ENCODE results near the gene POU5F1. TPM values are rescaled to one million over a fixed set of nuclear protein-coding genes. Genes with fewer than 3 reads are reported as not detected.

POU5F1 gene
- total and polyA plus RNA-seq, 10 donors, result 0.57 to 3.7 (median 1.5) TPM

DNA sequence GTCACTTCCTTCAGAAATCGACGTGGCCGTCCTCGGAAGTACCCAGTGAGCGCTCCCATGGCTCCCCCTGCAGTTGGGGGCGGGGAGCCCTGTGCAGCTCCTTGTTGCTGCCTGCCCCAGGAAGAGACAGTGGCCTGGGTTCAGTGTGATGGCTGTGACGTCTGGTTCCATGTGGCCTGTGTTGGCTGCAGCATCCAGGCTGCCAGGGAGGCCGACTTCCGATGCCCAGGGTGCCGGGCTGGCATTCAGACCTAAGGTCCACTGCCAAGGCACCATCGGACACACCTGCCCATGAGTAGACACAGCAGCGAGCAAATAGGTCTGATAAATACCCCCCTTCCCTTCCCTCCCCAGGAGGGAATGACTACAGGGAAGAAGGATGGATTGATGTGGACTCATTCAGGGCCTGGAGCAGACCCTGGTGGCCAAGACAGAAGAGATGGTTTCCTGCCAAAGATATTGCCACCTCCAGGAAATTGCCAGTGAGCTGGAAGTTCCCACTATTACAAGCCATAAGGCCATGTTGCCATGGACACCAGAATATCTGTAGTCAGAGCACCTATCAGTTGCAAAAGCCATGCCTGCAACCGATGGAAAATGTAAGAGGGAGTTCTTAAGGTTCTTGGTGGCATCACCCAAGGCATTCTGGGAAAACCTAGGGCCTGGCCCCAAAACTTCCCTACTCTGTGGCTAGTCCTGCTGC, 7.9 kb downstream of the POU5F1 start:
- Histone ChIP-seq H3K4me3 (no peak overlapping the region), H3K27ac (no peak overlapping the region), H3K4me1 (peaks cover 6 to 26% (median 17%) of the 10 kb centered on the region in 6 donors), H3K36me3 (peaks cover 0 to 22% (median 0%) of the 10 kb centered on the region in 6 donors), H3K27me3 (replicated peaks in 1 of 7) (no peaks in the 10 kb centered on the region), H3K9me3 (no peaks in the 10 kb centered on the region)
- peak; percentile 9 for DNase-seq
- intact Hi-C loops (cut with DNase I; ENCODE audit: low total_unique reads), result no loop called here
- WGBS, 5 donors, result 87 to 94% (median 89%) methylated on average over 6 to 13 of the region's 13 CpGs
- TF ChIP-seq POLR2A (IDR thresholded peaks at IDR 0.05) (no peak), POLR2AphosphoS5 (IDR thresholded peaks at IDR 0.05) (no peak)

DNA sequence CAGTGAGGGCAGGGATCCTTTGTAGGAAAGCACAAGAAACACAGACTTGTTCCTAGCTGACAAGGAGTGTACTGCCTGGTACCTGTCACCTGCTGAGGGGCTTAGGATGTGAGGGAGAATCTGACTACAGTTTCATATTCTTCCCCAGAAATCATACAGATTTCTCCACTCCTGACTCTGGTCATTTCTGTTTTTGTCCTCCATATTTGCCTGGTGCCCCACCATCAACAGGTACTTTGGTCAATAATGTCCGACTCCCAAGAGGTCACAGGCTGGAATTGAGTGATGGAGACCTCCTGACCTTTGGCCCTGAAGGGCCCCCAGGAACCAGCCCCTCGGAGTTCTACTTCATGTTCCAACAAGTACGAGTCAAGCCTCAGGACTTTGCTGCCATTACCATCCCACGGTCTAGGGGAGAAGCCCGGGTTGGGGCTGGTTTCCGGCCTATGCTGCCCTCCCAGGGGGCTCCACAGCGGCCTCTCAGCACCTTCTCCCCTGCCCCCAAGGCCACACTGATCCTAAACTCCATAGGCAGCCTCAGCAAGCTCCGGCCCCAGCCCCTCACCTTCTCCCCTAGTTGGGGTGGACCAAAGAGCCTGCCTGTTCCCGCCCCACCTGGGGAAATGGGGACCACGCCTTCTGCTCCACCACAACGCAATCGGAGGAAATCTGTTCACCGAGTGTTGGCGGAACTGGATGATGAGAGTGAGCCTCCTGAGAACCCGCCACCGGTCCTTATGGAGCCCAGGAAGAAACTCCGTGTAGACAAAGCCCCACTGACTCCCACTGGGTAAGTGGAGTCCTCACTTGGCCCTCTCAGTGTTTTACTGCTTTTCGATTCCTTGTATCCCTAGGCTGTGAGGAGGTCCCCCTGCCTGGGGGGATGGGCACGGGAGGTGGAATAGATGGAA, 9.0 kb downstream of the POU5F1 start:
- 92 to 95% (median 94%) methylated on average over 16 to 19 of the region's 19 CpGs for WGBS, 5 donors
- no peak for DNase-seq

DNA sequence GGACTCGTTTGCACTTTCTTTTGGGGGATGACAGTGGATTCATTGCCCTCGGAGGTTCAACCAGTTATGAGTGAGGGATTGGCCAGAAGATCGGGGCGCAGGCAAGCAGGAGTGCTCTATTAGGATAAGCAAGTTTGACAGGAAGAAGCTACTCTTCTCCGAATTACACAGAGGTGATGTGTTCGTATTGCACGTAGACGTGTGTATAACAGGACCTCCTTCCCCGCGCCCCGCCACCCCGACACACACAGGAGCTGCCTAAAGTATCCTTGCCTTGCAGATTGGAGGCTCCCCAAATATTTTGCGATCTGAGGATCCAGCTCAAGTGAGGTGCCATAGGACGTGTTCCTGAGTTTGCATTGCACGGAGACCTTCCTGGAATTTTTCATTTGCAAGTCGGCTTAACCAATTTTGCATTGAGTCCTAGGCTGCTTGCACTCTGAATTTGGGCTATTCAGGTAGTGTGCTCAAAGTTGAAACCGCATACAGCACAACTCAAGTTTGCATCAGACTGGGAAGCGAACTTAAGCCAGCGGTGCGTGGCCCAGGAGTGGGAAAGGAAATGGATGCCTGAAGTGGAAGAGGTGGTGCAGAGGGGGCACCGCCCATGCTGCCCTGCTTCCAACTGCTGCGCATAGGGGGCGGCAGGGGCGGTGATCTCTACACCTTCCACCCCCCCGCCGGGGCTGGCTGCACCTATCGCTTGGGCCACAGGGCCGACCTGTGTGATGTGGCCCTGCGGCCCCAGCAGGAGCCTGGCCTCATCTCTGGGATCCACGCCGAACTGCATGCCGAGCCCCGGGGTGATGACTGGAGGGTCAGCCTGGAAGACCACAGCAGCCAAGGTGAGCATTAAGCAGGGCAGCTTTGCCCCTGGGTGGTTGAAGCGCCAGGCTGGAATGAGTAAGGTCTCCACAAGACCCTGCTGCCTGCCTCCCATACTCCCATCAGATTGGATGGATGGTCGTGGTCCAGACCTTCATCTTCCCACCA, 11.3 kb downstream of the POU5F1 start:
- peak overlapping the region in 5 of 8 donors; percentile 79 to 90 (median 84) for H3K27ac ChIP-seq

More for the DNA sequence above, 9.0 kb downstream of the POU5F1 start:
- Histone ChIP-seq H3K4me3 (no peak overlapping the region), H3K4me1 (peaks cover 11 to 37% (median 26%) of the 10 kb centered on the region in 6 donors), H3K27me3 (replicated peaks in 1 of 7) (no peaks in the 10 kb centered on the region), H3K9me3 (no peaks in the 10 kb centered on the region), H3K27ac (no peak overlapping the region), H3K36me3 (peaks cover 0 to 24% (median 0%) of the 10 kb centered on the region in 6 donors)
- TF ChIP-seq POLR2A (IDR thresholded peaks at IDR 0.05), result no peak
- TF ChIP-seq, protein P1, sequence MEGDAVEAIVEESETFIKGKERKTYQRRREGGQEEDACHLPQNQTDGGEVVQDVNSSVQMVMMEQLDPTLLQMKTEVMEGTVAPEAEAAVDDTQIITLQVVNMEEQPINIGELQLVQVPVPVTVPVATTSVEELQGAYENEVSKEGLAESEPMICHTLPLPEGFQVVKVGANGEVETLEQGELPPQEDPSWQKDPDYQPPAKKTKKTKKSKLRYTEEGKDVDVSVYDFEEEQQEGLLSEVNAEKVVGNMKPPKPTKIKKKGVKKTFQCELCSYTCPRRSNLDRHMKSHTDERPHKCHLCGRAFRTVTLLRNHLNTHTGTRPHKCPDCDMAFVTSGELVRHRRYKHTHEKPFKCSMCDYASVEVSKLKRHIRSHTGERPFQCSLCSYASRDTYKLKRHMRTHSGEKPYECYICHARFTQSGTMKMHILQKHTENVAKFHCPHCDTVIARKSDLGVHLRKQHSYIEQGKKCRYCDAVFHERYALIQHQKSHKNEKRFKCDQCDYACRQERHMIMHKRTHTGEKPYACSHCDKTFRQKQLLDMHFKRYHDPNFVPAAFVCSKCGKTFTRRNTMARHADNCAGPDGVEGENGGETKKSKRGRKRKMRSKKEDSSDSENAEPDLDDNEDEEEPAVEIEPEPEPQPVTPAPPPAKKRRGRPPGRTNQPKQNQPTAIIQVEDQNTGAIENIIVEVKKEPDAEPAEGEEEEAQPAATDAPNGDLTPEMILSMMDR (IDR thresholded peaks at IDR 0.05 in 8 of 11, conservative IDR thresholded peaks at IDR 0.05 in 3 of 11), result no peak
- no peak for TF ChIP-seq POLR2AphosphoS5 (IDR thresholded peaks at IDR 0.05)
- intact Hi-C loops (cut with DNase I; ENCODE audit: low total_unique reads), result no loop called here

More for the DNA sequence above, 11.3 kb downstream of the POU5F1 start:
- H3K36me3 ChIP-seq, result peaks cover 0 to 45% (median 4%) of the 10 kb centered on the region in 6 donors
- no peaks in the 10 kb centered on the region for H3K9me3 ChIP-seq
- H3K27me3 ChIP-seq (replicated peaks in 1 of 7), result no peaks in the 10 kb centered on the region
- TF ChIP-seq POLR2AphosphoS5 (IDR thresholded peaks at IDR 0.05) (no peak), POLR2A (IDR thresholded peaks at IDR 0.05) (no peak)
- TF ChIP-seq, protein P1 (IDR thresholded peaks at IDR 0.05 in 8 of 11, conservative IDR thresholded peaks at IDR 0.05 in 3 of 11), result no peak
- intact Hi-C loops (cut with DNase I; ENCODE audit: low total_unique reads), result no loop called here
- peak overlapping the region; percentile 63 to 94 (median 84) for H3K4me3 ChIP-seq
- whole genome bisulfite sequencing, 5 donors, result 3 to 26% (median 21%) methylated on average over 21 to 35 of the region's 35 CpGs
- peak; percentile 79 for DNase-seq
- peaks cover 11 to 38% (median 25%) of the 10 kb centered on the region in 6 donors for H3K4me1 ChIP-seq

Measured in spleen (tissue), 11 donors.